Lung (tissue), 12 donors: Measurements from ENCODE around the gene BMP4. TPM values are rescaled to one million over a fixed set of nuclear protein-coding genes. Genes with fewer than 3 reads are reported as not detected.

Experiments
- ATAC-seq: fragments of 200-7000 bp; cut with Tn5 transposase; one replicate; pipeline ENCODE4 v1.9.1; 2020; ENCODE audit warnings: moderate number of reproducible peaks; ENCODE audit not compliant: insufficient read depth, low FRiP score
- DNase-seq, 3 donors: peaks; one replicate each; pipeline ENCODE4 v3.0.0-alpha.2; 2013 to 2017
- H3K27ac ChIP-seq, 2 donors: one replicate each; pipeline ENCODE4 v1.5.1; 2013; ENCODE audit warnings: mild to moderate bottlenecking in 2 of 2, moderate library complexity in 2 of 2, control low read depth in 1 of 2, inconsistent platforms in 1 of 2, low read depth in 1 of 2, low read length in 1 of 2
- H3K27me3 ChIP-seq, 3 donors: one replicate each; pipeline ENCODE4 v1.5.1; 2013; ENCODE audit warnings: low read length in 2 of 3; ENCODE audit not compliant: control insufficient read depth in 3 of 3, insufficient read depth in 3 of 3
- H3K36me3 ChIP-seq, 4 donors: one replicate each; pipeline ENCODE4 v1.5.1; 2013; ENCODE audit warnings: low read length in 4 of 4, mild to moderate bottlenecking in 1 of 4, moderate library complexity in 1 of 4; ENCODE audit not compliant: control insufficient read depth in 4 of 4, insufficient read depth in 4 of 4
- H3K4me1 ChIP-seq, 5 donors: one replicate each; pipeline ENCODE4 v1.5.1; 2013; ENCODE audit warnings: low read length in 5 of 5, mild to moderate bottlenecking in 2 of 5, moderate library complexity in 1 of 5; ENCODE audit not compliant: control insufficient read depth in 5 of 5, insufficient read depth in 5 of 5
- H3K4me3 ChIP-seq: one replicate; pipeline ENCODE4 v1.5.1; 2013; ENCODE audit warnings: mild to moderate bottlenecking, control low read depth, moderate library complexity
- H3K9ac ChIP-seq, 2 donors: one replicate each; pipeline ENCODE4 v1.5.1; 2013; ENCODE audit warnings: low read length in 2 of 2, control low read depth in 1 of 2; ENCODE audit not compliant: insufficient read depth in 1 of 2
- H3K9me3 ChIP-seq, 4 donors: one replicate each; pipeline ENCODE4 v1.5.1; 2013; ENCODE audit warnings: low read length in 3 of 4, mild to moderate bottlenecking in 1 of 4, moderate library complexity in 1 of 4; ENCODE audit not compliant: control insufficient read depth in 4 of 4, insufficient read depth in 3 of 4
- WGBS, 2 donors: extraction: QIAGEN DNeasy Blood & Tissue Kit; methylation state at CpG; one replicate each; pipeline ENCODE4 v1.1.7; 2013; 5-methylcytosine and 5-hydroxymethylcytosine counted together
- polyA plus RNA-seq, 2 donors: library from polyadenylated mRNA; stranded (reverse); fragments of 200-250 nt; gene quantifications; one replicate each; pipeline ENCODE4 v1.2.1, GENCODE V29; 2013
- total RNA-seq, 2 donors: library from RNA; depleted of rRNA in 1 of 2; stranded (reverse); fragments of >200 nt in 1 of 2; gene quantifications; one replicate each; pipeline ENCODE4 v1.2.1, GENCODE V29; 2014 to 2021
- TF ChIP-seq, protein P1 (sequence below): IDR thresholded peaks from 2 replicates; pipeline ENCODE4 v1.5.1; 2012; ENCODE audit warnings: mild to moderate bottlenecking; ENCODE audit errors: control extremely low read depth, extremely low read depth
- donor health status: control.
- donor health status: control.
- donor health status: Bipolar disorder and iron deficiency.
- donor health status: healthy.
- donor health status: DM: yes; HTN: yes; CAD: no.

The BMP4 gene
- total and polyA plus RNA-seq, 4 donors = 7.1 to 39.0 (median 11.9) TPM

DNA sequence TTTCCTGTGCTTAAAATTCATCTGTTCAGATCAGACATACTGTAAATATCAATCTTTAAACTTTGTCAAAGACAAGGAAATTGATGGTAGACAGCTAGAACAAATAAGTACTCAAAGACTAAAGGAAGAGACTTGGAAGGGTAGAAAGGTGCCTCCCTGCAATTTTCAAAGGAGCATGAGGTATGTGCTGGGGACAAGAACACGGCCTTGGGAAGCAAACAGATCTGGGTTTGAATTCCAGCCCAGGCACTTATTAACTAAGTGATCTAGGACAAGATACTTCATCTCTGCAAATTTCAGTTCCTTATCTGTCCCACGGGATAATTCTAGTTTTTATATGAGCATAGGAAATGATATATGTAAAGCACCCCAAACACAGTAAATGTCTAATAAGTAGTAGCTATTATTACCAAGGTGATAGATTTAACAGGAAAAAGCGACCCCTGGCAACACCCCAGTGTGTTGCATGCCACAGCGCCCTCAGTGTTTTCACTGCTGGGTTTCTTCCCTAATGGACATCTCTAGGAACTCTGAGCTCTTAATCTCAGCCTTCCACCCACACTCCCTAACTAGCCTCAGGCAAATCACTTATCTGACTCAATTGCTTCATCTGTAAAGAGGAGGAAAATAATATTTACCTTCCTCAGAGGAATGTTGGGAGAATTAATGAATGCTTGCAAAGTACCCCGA is 44.7 kb upstream of the BMP4 start:
- DNase-seq (no peak), ATAC-seq (no peak)
- Histone ChIP-seq H3K9me3 (no peaks in the 10 kb centered on the region), H3K27ac (no peak overlapping the region), H3K36me3 (no peaks in the 10 kb centered on the region), H3K4me1 (peaks cover 0 to 1% (median 0%) of the 10 kb centered on the region in 5 donors), H3K27me3 (no peaks in the 10 kb centered on the region), H3K9ac (no peak overlapping the region), H3K4me3 (no peak overlapping the region)
- TF ChIP-seq, protein P1, sequence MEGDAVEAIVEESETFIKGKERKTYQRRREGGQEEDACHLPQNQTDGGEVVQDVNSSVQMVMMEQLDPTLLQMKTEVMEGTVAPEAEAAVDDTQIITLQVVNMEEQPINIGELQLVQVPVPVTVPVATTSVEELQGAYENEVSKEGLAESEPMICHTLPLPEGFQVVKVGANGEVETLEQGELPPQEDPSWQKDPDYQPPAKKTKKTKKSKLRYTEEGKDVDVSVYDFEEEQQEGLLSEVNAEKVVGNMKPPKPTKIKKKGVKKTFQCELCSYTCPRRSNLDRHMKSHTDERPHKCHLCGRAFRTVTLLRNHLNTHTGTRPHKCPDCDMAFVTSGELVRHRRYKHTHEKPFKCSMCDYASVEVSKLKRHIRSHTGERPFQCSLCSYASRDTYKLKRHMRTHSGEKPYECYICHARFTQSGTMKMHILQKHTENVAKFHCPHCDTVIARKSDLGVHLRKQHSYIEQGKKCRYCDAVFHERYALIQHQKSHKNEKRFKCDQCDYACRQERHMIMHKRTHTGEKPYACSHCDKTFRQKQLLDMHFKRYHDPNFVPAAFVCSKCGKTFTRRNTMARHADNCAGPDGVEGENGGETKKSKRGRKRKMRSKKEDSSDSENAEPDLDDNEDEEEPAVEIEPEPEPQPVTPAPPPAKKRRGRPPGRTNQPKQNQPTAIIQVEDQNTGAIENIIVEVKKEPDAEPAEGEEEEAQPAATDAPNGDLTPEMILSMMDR = no peak
- 68% methylated on average over 5 of the region's 5 CpGs for WGBS, 2 donors

DNA sequence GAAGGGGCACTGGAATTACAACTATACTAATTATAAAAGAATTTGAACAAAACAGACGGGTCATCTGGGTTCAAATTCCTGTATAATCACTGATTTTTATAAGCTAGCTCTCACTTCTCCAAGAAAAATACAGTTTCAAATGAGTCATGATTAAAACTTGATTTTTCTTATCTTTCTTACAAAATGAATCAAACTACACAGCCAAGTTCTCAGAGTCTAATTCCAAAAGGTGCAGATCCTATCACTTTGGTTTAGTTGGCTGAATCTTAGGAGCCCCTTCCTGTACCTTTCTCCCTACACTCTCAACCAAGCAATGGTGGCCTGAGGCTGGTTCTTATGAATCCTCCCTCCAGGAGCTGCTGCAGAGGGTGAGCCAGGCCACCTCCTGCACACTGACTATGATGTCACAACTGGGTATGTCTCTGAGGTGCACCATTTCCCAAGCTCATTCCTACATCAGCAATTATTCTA is 43.8 kb upstream of the BMP4 start:
- TF ChIP-seq, protein P1 = no peak
- ATAC-seq = peak; percentile 14
- Histone ChIP-seq H3K9ac (no peak overlapping the region), H3K4me3 (no peak overlapping the region), H3K9me3 (no peaks in the 10 kb centered on the region), H3K27ac (no peak overlapping the region), H3K4me1 (peaks cover 0 to 1% (median 0%) of the 10 kb centered on the region in 5 donors), H3K27me3 (no peaks in the 10 kb centered on the region), H3K36me3 (no peaks in the 10 kb centered on the region)
- no peak for DNase-seq
- WGBS, 2 donors = 91% methylated on average over 1 of the region's 1 CpG

DNA sequence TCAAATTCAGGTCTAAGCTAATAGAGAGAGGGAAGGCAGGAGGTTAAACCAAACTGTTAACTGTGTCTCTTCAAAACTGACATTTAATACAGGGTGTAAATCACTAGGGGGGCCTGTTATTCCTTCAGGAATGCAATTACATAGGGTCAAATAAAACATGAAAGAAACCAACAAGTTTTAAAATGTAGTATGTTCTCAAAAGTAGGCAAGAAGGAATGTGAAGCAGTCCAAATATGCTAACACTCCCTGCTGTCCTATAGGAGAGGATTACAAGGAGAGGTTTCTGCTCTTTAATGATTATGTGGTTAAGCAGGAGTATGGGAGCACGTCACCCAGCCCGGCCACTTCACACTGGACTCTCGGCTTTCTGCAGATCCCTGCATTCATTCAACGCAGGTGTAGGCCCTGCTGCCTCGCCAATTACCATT is 42.5 kb upstream of the BMP4 start:
- ATAC-seq = no peak
- Histone ChIP-seq H3K4me1 (peaks cover 0 to 1% (median 0%) of the 10 kb centered on the region in 5 donors), H3K4me3 (no peak overlapping the region), H3K36me3 (no peaks in the 10 kb centered on the region), H3K27ac (no peak overlapping the region), H3K9me3 (no peaks in the 10 kb centered on the region), H3K27me3 (no peaks in the 10 kb centered on the region), H3K9ac (no peak overlapping the region)
- WGBS, 2 donors = 72 to 76% methylated on average over 5 of the region's 5 CpGs
- TF ChIP-seq, protein P1 = no peak
- peak; percentile 47 to 72 (median 66) for DNase-seq
